K562 (cell line): ENCODE data around the gene MYO1F. TPM values are rescaled to one million over a fixed set of nuclear protein-coding genes. Genes with fewer than 3 reads are reported as not detected.

ENCODE experiments used
- CTCF ChIP-seq, 3 experiments: IDR thresholded peaks in 2 of 3; conservative IDR thresholded peaks in 1 of 3; 2 replicates each; pipeline ENCODE4 v1.5.1; 2011 to 2012; ENCODE audit warnings: low read length in 3 of 3, mild to moderate bottlenecking in 3 of 3, control low read depth in 2 of 3, improper control_type of control experiment in 1 of 3, inconsistent platforms in 1 of 3, low read depth in 1 of 3, mixed read lengths in 1 of 3, moderate library complexity in 1 of 3; ENCODE audit not compliant: insufficient read depth in 2 of 3
- FOS ChIP-seq: IDR thresholded peaks from 3 replicates; pipeline ENCODE4 v1.6.1; 2011; ENCODE audit not compliant: insufficient read length; ENCODE audit errors: extremely low read depth
- PTRF ChIP-seq: fragments of 450-650 bp; IDR thresholded peaks from 2 replicates; pipeline ENCODE4 v1.6.1; 2016; ENCODE audit warnings: mild to moderate bottlenecking, missing genetic modification characterization, missing compliant biosample characterization
- RAD21 ChIP-seq, 2 experiments: fragments of 250-450 bp in 1 of 2; fragments of 450-650 bp in 1 of 2; sonication (Bioruptor Pico) in 1 of 2; formaldehyde crosslinking in 1 of 2; IDR thresholded peaks in 1 of 2; conservative IDR thresholded peaks in 1 of 2; 2 replicates each; pipeline versions ENCODE4 v1.4.0 to v1.8.0; 2020 to 2022; ENCODE audit warnings: mild to moderate bottlenecking in 2 of 2, moderate library complexity in 1 of 2
- RBM39 ChIP-seq: fragments of 200-400 bp; formaldehyde crosslinking; optimal IDR thresholded peaks from 2 replicates; pipeline ENCODE3; 2018; ENCODE audit warnings: low read depth, low read length
- SAFB2 ChIP-seq: fragments of 200-400 bp; formaldehyde crosslinking; IDR thresholded peaks from 2 replicates; pipeline ENCODE4 v1.6.1; 2018; ENCODE audit warnings: borderline replicate concordance, low read length, low read depth, moderate library complexity; ENCODE audit not compliant: severe bottlenecking
- SIN3A ChIP-seq, 2 experiments: fragments of 150-350 bp in 1 of 2; IDR thresholded peaks; 2 replicates each; pipeline ENCODE4 v1.6.1; 2011 to 2016; ENCODE audit warnings: borderline replicate concordance in 2 of 2, low read depth in 2 of 2, low read length in 2 of 2, mild to moderate bottlenecking in 2 of 2, moderate library complexity in 2 of 2; ENCODE audit not compliant: control insufficient read depth in 1 of 2
- XRCC5 ChIP-seq: fragments of 200-400 bp; formaldehyde crosslinking; IDR thresholded peaks from 2 replicates; pipeline ENCODE4 v1.6.1; 2017; ENCODE audit warnings: low read depth, mild to moderate bottlenecking, low read length
- ZFP30 ChIP-seq: fragments of 250-450 bp; sonication (Bioruptor Pico); IDR thresholded peaks from 2 replicates; pipeline ENCODE4 v1.8.0; 2022; ENCODE audit warnings: moderate library complexity, mild to moderate bottlenecking, inconsistent platforms, borderline replicate concordance
- polyA plus RNA-seq, 8 experiments: library from polyadenylated mRNA; depleted of rRNA in 4 of 8; stranded (reverse) in 5 of 8; unstranded in 3 of 8; fragments of >200 nt; fragmentation: Nextera tagmentation in 2 of 8; fragmentation: Illumina TruSeq in 1 of 8; extraction: Ambion mirVana in 2 of 8; extraction: Trizol in 1 of 8; gene quantifications; 2 replicates each; pipeline versions ENCODE4 v1.2.1 to v1.2.3, GENCODE V29; 2011 to 2014; ENCODE audit warnings: inconsistent platforms in 1 of 8, missing spikeins in 1 of 8
- total RNA-seq, 7 experiments: library from RNA; depleted of rRNA in 6 of 7; stranded (reverse); fragments of >200 nt in 6 of 7; fragmentation: Illumina TruSeq in 2 of 7; extraction: Trizol in 2 of 7; gene quantifications; 2 replicates each; pipeline versions ENCODE4 v1.2.1 to v1.2.3, GENCODE V29; 2011 to 2021; ENCODE audit warnings: low replicate concordance in 1 of 7
- TF ChIP-seq, protein P1 (sequence below): fragments of 450-650 bp; IDR thresholded peaks from 2 replicates; pipeline ENCODE4 v1.6.1; 2016; ENCODE audit warnings: missing biosample characterization, missing genetic modification characterization
- TF ChIP-seq, protein P2 (sequence below), 2 experiments: IDR thresholded peaks in 1 of 2; conservative IDR thresholded peaks in 1 of 2; 2 replicates each; pipeline ENCODE4 v1.6.1; 2016; ENCODE audit warnings: low read depth in 2 of 2, mild to moderate bottlenecking in 1 of 2, missing compliant biosample characterization in 1 of 2, missing genetic modification characterization in 1 of 2, moderate library complexity in 1 of 2

The MYO1F gene
- total and polyA plus RNA-seq, 9 of the 15 experiments (the other 6 are each of a cell fraction or from before 2014, with no cell fraction given) = 0.78 to 9.4 (median 4.3) TPM

DNA sequence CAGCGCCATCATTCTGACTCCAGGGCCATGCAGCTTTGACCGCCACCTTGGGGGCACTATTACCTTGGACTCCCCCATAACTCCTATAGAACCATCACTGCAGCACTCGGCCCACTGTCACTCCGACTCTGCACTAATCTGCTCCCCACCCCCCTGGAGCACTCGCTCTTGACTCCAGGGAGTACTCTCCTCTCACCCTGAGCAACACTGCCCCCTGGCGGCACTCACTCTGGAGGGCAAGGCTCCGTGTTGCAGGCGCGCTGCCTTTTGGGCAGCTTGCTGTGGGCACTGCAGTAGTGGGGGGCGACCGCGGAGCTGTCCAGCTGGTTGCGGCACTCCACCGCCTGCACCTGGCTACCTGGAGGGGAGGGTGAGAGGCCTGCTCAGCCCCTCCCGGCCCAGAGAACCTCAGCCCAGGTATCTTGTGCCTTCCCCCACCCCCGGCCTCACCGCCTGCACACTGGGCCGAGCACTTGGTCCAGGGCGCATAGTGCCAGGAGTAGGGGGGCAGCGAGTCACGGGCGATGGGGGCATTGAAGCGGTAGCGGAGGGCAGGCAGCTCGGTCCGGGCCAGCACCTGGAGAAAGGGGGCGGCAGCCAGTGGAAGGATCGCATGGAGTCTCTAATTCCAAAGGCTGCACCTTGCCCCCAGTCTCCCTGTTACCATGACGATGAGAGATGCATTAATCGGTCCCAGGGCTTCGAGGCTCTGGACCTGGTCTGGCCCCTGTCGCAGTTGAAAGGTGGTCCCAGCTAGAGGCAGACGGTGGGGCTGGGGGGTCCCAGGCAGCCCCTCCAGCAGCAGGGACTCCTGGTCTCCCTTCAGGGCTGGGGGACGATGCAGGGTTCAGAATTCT, 8.9 kb upstream of the MYO1F start (continued):
- TF ChIP-seq SIN3A (IDR thresholded peaks at IDR 0.05; ENCODE audit: borderline replicate concordance in 2 of 2, control insufficient read depth in 1 of 2, low read depth in 2 of 2, low read length in 2 of 2) = no peak
- no peak for TF ChIP-seq RBM39
- TF ChIP-seq SAFB2 = no peak
- TF ChIP-seq XRCC5 = peak; percentile 66; the same call in 1 of the 2 replicates
- TF ChIP-seq, protein P1, sequence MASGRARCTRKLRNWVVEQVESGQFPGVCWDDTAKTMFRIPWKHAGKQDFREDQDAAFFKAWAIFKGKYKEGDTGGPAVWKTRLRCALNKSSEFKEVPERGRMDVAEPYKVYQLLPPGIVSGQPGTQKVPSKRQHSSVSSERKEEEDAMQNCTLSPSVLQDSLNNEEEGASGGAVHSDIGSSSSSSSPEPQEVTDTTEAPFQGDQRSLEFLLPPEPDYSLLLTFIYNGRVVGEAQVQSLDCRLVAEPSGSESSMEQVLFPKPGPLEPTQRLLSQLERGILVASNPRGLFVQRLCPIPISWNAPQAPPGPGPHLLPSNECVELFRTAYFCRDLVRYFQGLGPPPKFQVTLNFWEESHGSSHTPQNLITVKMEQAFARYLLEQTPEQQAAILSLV = no peak
- no peak for TF ChIP-seq ZFP30 (CRISPR knock-in tag)
- TF ChIP-seq, protein P2, sequence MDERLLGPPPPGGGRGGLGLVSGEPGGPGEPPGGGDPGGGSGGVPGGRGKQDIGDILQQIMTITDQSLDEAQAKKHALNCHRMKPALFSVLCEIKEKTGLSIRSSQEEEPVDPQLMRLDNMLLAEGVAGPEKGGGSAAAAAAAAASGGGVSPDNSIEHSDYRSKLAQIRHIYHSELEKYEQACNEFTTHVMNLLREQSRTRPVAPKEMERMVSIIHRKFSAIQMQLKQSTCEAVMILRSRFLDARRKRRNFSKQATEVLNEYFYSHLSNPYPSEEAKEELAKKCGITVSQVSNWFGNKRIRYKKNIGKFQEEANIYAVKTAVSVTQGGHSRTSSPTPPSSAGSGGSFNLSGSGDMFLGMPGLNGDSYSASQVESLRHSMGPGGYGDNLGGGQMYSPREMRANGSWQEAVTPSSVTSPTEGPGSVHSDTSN (CRISPR knock-in tag; IDR thresholded peaks at IDR 0.05; ENCODE audit: low read depth) = no peak
- TF ChIP-seq, protein P2 (tag; conservative IDR thresholded peaks at IDR 0.05; ENCODE audit: low read depth) = no peak
- no peak for TF ChIP-seq PTRF (tag)
- peak; percentile 61 to 81 for TF ChIP-seq RAD21 (CRISPR knock-in tag; conservative IDR thresholded peaks at IDR 0.05 in 1 of 2, IDR thresholded peaks at IDR 0.05 in 1 of 2)
- TF ChIP-seq FOS = no peak
- TF ChIP-seq CTCF (IDR thresholded peaks at IDR 0.05 in 2 of 3, conservative IDR thresholded peaks at IDR 0.05 in 1 of 3; ENCODE audit: insufficient read depth in 2 of 3, low read depth in 1 of 3, low read length in 3 of 3) = peak; percentile 78 to 87 (median 84)
